Activated T-helper 2 cell treated with anti-CD3 and anti-CD28 coated beads, Interferon-gamma antibody, Interleukin-2, Interleukin-4, amounts not matched to agents 10 μg/mL and 5 μg/mL and 100 μg/mL, durations not matched to agents 14 hours and 24 hours and 36 hours (primary cell): ENCODE data around the gene RPS6KA5. TPM values are rescaled to one million over a fixed set of nuclear protein-coding genes. Genes with fewer than 3 reads are reported as not detected.

Source experiments
- DNase-seq: peaks from one replicate; pipeline ENCODE4 v3.0.0; 2021; ENCODE audit warnings: low spot score
- H3K27ac Mint-ChIP-seq: one replicate; pipeline ENCODE4 v1.8.0; 2021; ENCODE audit warnings: mixed read lengths
- H3K27me3 Mint-ChIP-seq: one replicate; pipeline ENCODE4 v1.8.0; 2021; ENCODE audit warnings: low read depth, mixed read lengths
- H3K36me3 Mint-ChIP-seq: one replicate; pipeline ENCODE4 v1.8.0; 2021; ENCODE audit warnings: low read depth, mixed read lengths
- H3K4me1 Mint-ChIP-seq: one replicate; pipeline ENCODE4 v1.8.0; 2021; ENCODE audit warnings: low read depth, mixed read lengths
- H3K4me3 Mint-ChIP-seq: one replicate; pipeline ENCODE4 v1.8.0; 2021; ENCODE audit warnings: low read depth, mild to moderate bottlenecking, moderate library complexity, mixed read lengths
- H3K9me3 Mint-ChIP-seq: one replicate; pipeline ENCODE4 v1.8.0; 2021; ENCODE audit warnings: mixed read lengths
- intact Hi-C: fragments of 100-400 bp; cut with micrococcal nuclease; formaldehyde crosslinking; loops from one replicate; pipeline ENCODE4 v1.15.1; 2023
- total RNA-seq: library from RNA; stranded (reverse); gene quantifications from 2 replicates; pipeline ENCODE4 v1.2.3, GENCODE V29; 2022

Gene RPS6KA5
- total RNA-seq, 1 donor from 2014 or later = 21.4 TPM

DNA sequence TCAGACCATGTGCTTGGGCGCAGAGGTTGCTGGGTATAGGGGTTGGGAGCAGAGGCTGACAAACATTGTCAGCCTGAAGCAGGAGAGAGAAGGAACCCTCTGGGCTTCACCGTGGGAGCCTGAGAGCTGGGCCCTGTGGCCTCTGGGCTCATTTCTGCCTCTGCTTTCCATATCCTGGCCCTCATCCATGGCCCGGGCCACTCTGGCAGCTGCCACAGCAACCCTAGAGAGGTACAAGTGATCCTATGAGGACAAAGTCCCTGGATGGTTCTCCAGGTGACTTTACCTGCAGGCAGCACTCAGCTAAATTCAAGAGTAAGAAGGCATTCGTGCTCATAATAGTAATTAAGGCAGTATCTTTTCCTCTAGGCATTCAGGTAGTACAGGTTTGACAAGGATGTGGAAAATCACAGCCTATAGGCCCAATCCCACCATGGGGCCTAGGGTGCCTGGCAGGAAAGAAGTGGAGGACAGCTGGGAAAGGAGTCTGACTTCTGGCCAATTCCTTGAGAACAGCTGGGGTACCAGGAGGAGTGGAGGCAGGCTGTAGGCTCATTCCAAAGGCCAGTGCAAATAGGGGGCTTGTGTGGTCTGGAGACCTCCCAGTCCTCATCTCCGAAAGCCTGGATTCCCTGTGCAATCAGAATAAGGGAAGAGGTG lies 240.6 kb downstream of the RPS6KA5 start:
- DNase-seq = no peak
- Mint-ChIP-seq H3K4me3 (no peak overlapping the region), H3K36me3 (peaks cover 3% of the 10 kb centered on the region), H3K4me1 (peaks cover 12% of the 10 kb centered on the region), H3K27ac (no peak overlapping the region), H3K27me3 (peaks cover 27% of the 10 kb centered on the region), H3K9me3 (peaks cover 15% of the 10 kb centered on the region)
- intact Hi-C loops = no loop called here

DNA sequence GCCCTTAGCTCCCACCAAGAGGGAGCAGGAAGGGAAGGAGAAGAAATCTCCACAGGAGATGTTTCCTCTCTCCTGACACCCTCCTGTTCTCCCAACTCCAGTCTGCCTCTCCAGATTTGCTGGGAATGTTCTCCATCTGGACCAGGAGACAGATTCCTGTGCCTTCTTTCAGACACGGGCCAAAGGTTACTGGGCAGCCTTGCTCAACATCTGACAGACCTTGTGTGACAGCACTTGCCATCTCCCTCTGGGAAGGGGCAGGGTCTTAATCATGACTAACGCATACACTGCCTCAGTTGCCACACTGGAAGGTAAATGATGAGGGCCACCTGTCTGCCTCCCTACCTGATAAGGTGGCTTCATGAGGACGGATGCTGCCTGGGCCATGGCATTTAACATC lies 241.7 kb downstream of the RPS6KA5 start:
- DNase-seq = no peak
- peaks cover 7% of the 10 kb centered on the region for H3K9me3 Mint-ChIP-seq
- no peak overlapping the region for H3K27ac Mint-ChIP-seq
- H3K4me3 Mint-ChIP-seq = no peak overlapping the region
- peaks cover 35% of the 10 kb centered on the region for H3K27me3 Mint-ChIP-seq
- H3K4me1 Mint-ChIP-seq = peaks cover 12% of the 10 kb centered on the region
- no peaks in the 10 kb centered on the region for H3K36me3 Mint-ChIP-seq
- intact Hi-C loops = no loop called here

DNA sequence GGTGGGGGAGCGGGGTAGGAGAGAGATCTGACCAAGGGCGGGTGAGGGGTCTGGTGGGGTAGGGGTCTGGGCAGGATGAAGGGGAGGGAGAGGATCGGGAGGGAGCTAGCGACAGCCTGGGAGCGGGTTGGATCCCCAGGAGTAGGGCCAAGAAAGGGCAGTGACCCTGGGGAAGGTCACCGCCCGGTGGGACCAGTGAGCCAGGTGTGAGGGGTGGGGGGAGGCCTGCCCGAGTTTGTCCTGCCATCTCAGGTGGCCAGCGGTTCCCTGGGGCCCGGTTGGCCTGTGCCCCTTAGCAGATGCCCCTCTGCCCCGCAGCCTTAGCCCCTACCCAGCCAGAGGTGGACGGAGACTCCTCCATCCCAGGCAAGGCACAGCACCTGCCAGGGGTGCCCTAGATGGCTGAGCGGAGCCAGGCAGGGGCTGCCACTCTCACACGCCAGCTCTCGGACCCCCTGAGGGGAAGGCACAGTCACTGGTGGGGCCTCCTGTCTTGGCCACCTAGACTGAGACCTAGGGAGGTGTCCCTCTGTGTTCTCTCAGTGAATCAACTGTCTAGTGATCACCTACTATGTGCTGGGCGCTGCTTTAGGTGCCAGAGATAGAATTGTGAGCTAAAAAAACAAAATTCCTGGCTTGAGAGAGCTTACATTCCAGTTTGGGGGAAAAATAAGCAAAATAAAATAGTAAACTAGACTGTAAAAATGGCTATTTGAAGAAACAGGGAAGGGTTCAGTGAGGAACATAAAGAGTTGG lies 243.6 kb downstream of the RPS6KA5 start:
- Mint-ChIP-seq H3K36me3 (no peaks in the 10 kb centered on the region), H3K4me3 (peak overlapping the region; percentile 62), H3K9me3 (no peaks in the 10 kb centered on the region), H3K27me3 (peaks cover 43% of the 10 kb centered on the region), H3K27ac (no peak overlapping the region), H3K4me1 (peaks cover 12% of the 10 kb centered on the region)
- DNase-seq = no peak
- intact Hi-C loops = no loop called here

DNA sequence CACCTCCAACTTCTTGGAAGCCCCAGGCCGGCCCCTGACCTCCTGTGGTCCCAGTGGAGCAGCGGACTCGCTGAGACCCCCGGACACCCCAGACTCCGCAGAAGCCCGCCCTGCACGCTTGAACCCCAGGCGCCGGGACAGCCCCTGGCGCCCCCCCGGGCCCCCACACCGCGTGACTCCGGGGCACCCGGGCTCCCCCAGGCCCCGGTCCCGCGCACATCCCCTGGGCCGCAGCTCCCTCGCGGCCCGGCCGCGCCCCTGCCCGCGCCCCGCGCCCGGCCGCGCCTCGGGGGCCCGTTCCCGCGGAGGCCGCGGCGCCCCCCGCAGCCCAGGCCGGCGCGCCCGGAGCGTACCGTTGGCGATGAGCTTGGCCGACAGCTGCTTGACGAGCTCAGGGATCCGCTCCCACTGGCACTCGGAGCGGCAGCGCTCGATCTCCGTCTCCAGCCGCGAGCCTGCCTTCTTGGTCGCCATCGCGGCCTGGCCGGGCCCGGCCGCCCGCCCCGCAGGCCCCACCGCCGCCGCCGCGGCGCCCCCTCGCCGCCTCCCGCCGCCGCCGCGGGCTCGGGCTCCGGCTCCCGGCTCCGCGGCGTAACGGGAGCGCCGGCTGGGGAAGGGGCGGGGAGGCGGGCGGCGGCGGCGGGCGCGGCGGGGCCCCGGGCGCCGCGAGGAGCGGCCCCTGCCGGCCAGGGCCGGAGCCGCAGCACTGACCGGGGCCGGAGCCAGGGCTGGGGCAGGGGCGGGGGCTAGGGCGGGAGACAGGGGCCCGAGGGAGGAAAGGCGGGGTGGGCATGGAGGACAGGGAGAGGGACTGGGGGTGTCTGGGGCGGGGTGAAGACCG lies 244.4 kb downstream of the RPS6KA5 start, which contains the start of gene TTC7B:
TSS of gene TTC7B (minus strand) at position 609 of the 841 bp plus-strand sequence. CDS start at position 474, 135 bp downstream.
- H3K36me3 Mint-ChIP-seq = no peaks in the 10 kb centered on the region
- intact Hi-C loops = no loop called here
- no peaks in the 10 kb centered on the region for H3K9me3 Mint-ChIP-seq
- H3K27ac Mint-ChIP-seq = no peak within 1 kb of the TSS
- H3K4me3 Mint-ChIP-seq = peak within 1 kb of the TSS; percentile 76
- no peak for DNase-seq
- H3K4me1 Mint-ChIP-seq = peaks cover 10% of the 10 kb centered on the region
- peaks cover 43% of the 10 kb centered on the region for H3K27me3 Mint-ChIP-seq

DNA sequence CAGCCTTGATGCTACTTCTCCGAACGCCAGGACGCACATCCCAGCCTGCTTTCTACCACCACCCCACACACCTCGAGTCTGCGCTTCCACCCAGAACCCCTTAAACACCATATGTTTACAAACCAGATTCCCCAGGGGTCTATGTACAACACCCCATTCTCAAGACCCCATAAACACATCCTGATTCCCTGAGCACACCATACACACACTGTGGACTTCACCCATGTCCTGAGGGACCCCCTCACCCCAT lies 244.9 kb downstream of the RPS6KA5 start:
- Mint-ChIP-seq H3K4me3 (peak overlapping the region; percentile 76), H3K27me3 (peaks cover 41% of the 10 kb centered on the region), H3K4me1 (peaks cover 4% of the 10 kb centered on the region), H3K36me3 (no peaks in the 10 kb centered on the region), H3K9me3 (no peaks in the 10 kb centered on the region), H3K27ac (no peak overlapping the region)
- no peak for DNase-seq
- intact Hi-C loops = no loop called here

DNA sequence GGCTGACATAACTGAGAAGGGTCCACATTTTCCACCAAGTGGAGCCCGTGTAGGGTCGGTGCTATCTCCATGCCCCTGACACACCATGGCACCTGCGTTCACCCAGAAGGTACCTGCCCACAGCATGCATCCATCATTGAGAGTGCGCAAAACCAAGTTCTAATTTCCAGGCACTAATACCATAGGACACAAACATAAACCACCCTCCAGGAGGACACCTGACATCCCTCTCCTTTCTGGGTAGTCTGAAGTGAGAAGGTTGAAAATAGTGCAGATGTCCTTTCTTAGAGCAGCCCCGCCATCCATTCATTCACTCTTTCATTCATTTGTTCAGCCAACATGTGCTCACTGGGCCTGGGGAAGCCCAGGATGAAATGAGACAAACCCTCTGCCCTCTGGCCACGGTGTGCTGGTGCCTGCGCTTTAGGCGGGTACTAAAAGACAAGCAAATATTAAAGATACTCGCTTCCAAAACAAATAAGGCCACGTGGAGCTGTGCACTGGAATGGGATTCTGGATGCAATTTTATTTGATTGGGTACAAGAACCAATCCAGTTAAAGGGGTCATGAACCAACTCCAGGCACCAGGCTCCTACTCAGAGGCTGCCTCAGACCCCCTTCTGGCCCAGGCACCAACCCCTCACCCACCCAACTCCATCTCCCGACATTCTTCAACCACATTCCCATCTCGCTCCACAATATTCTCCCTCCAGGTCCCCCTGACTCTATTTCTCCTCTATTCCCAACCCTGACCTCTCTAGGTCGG lies 245.5 kb downstream of the RPS6KA5 start:
- no peak for DNase-seq
- peaks cover 39% of the 10 kb centered on the region for H3K27me3 Mint-ChIP-seq
- intact Hi-C loops = no loop called here
- H3K4me1 Mint-ChIP-seq = peaks cover 4% of the 10 kb centered on the region
- no peaks in the 10 kb centered on the region for H3K36me3 Mint-ChIP-seq
- peak overlapping the region; percentile 76 for H3K4me3 Mint-ChIP-seq
- no peaks in the 10 kb centered on the region for H3K9me3 Mint-ChIP-seq
- no peak overlapping the region for H3K27ac Mint-ChIP-seq

DNA sequence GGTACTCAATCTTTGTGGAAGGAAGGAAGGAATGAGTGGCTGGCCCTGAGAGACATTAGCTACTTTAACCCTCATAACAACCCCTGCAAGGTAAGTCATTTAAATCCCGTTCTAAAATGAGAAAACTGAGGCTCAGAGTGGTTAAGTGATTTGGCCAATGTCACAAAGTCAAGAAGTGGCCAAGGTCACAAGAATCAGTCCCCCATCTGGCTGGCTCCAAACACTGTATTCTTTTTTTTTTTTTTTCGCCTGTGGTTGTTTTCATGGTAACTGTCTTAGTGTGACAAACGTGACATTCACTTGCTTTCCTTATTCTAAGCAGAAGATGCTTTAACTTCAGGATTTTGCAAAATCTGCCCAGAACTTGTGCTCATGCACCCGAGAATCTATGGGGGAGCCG lies 247.0 kb downstream of the RPS6KA5 start:
- Mint-ChIP-seq H3K27ac (no peak overlapping the region), H3K4me1 (peaks cover 4% of the 10 kb centered on the region), H3K4me3 (no peak overlapping the region), H3K27me3 (peaks cover 34% of the 10 kb centered on the region), H3K36me3 (no peaks in the 10 kb centered on the region), H3K9me3 (no peaks in the 10 kb centered on the region)
- DNase-seq = no peak
- intact Hi-C loops = no loop called here

DNA sequence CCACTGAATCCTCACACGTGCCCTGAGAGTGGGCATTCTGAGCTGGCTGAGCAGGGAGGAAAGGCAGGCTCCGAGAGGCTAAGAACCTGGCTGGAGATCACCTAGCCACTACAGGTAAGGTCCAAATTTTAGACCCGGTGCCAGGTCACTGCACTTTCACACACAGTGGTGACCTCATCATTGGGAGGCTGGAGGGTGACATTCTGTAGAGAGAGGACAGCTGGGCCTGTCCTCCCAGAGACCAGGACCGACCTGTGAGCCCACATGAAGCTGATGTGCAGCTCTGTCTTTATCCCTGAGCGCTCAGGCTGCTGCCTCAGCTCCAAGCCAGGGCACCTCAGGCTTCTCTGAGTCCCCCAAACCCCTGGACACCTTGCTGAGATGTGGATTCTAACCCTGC lies 248.3 kb downstream of the RPS6KA5 start:
- intact Hi-C loops = no loop called here
- DNase-seq = no peak
- Mint-ChIP-seq H3K9me3 (no peaks in the 10 kb centered on the region), H3K27ac (no peak overlapping the region), H3K27me3 (peaks cover 25% of the 10 kb centered on the region), H3K36me3 (no peaks in the 10 kb centered on the region), H3K4me1 (peaks cover 4% of the 10 kb centered on the region), H3K4me3 (no peak overlapping the region)

DNA sequence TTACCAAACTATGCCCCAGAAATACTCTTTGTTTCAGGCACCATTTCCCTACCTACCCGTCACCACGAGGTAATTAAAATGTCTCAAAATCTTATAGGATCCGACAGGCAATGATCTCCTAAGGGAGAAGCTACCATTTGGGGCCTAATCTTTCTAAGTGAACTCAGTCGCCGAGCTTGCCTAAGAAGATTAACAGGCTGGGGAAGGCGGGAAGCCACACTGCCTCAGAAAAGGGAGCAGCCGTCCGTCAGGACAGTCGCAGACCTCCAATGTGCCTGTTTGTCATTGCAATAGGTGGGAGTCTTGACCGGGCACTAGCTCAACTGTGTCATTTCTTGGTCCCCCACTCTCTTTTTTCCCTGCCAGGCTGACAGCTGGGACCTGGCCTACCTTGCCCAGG lies 248.8 kb downstream of the RPS6KA5 start:
- peaks cover 4% of the 10 kb centered on the region for H3K4me1 Mint-ChIP-seq
- H3K27ac Mint-ChIP-seq = no peak overlapping the region
- H3K4me3 Mint-ChIP-seq = no peak overlapping the region
- intact Hi-C loops = no loop called here
- H3K36me3 Mint-ChIP-seq = no peaks in the 10 kb centered on the region
- no peak for DNase-seq
- H3K9me3 Mint-ChIP-seq = no peaks in the 10 kb centered on the region
- H3K27me3 Mint-ChIP-seq = peaks cover 24% of the 10 kb centered on the region

DNA sequence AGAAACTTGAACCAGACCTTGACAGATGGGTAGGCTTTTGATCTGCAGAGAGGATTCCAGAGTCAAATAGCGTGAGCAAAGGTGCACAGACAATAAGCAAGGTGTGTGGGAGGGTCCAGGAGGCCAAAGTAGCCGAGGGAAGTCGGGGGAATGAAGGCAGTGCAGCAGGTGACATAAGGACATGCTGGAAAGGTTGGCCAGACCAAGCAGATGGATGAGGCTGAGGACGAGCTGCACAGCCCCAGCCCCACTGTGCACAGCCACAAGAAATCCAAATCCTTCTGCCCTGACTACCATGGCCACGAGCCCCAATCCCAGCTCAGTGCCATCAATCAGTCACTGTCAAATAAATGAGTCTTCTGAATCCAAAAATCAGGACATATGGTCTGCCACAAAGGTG lies 249.6 kb downstream of the RPS6KA5 start:
- Mint-ChIP-seq H3K9me3 (no peaks in the 10 kb centered on the region), H3K27me3 (peaks cover 24% of the 10 kb centered on the region), H3K27ac (no peak overlapping the region), H3K4me3 (no peak overlapping the region), H3K4me1 (peaks cover 4% of the 10 kb centered on the region), H3K36me3 (no peaks in the 10 kb centered on the region)
- no peak for DNase-seq
- intact Hi-C loops = no loop called here

DNA sequence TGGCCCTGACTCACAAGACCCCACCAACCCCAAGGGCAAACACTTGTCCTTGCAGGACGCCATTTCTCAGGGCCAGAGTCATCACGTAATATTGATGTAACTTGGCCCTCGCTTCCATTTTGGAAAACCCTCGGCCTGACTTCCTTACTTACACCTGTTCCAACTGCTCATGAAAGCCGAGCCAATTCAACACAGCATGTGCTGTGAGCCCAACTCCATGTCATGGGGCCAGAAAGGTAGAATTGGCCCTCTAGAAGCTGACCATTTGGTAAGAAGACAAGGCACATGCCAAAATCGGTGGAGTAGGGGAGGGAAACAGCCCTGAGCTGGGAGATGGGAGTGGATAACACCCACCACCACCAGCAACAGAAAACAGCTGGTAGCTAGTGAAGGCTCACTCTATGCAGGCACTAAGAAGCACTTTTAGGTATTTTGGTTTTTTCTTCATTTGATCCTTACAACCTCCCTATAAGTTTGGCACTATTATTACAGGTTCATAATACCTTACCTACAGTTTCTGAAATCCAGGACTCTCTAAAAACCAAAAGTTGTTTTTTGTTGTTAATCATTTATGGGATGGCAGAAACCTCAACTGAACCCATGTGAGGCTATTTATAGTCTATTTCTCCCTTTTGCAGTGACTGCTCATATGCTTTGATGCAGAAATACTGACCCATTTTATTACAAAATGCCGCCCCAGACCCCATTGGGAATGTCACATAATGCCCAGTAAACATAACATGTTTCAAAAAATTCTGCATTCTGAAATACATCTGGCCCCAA lies 250.7 kb downstream of the RPS6KA5 start:
- intact Hi-C loops = no loop called here
- Mint-ChIP-seq H3K36me3 (no peaks in the 10 kb centered on the region), H3K4me1 (no peaks in the 10 kb centered on the region), H3K27me3 (peaks cover 14% of the 10 kb centered on the region), H3K4me3 (no peak overlapping the region), H3K27ac (no peak overlapping the region), H3K9me3 (no peaks in the 10 kb centered on the region)
- no peak for DNase-seq
